ENCODE measurements around the gene ADRM1. TPM values are rescaled to one million over a fixed set of nuclear protein-coding genes. Genes with fewer than 3 reads are reported as not detected.

The ADRM1 gene
- total RNA-seq, 4 donors from 2014 or later = 127 to 184 (median 173) TPM

GRCh38 chr20:62310757-62311121, 7.9 kb downstream of the ADRM1 start:
- H3K4me3 ChIP-seq = no peak overlapping the region
- peaks cover 3 to 17% (median 12%) of the 10 kb centered on the region in 4 donors for H3K4me1 ChIP-seq
- no peaks in the 10 kb centered on the region for H3K27me3 ChIP-seq
- no peak for DNase-seq (ENCODE audit: extremely low spot score)
- TF ChIP-seq POLR2AphosphoS5 (IDR thresholded peaks at IDR 0.05) = no peak
- TF ChIP-seq POLR2A (IDR thresholded peaks at IDR 0.05; ENCODE audit: low read depth) = no peak
- no peak for TF ChIP-seq EP300 (IDR thresholded peaks at IDR 0.05)
- no peak for TF ChIP-seq CTCF (IDR thresholded peaks at IDR 0.05)
- no peaks in the 10 kb centered on the region for H3K9me3 ChIP-seq
- intact Hi-C loops (cut with DNase I) = no loop called here
- H3K27ac ChIP-seq (replicated peaks in 1 of 4) = peak overlapping the region in 2 of 4 donors; percentile 15 to 39
- peaks cover 86 to 100% (median 99%) of the 10 kb centered on the region in 4 donors for H3K36me3 ChIP-seq
- WGBS = 84% methylated on average over 25 of the region's 25 CpGs

GRCh38 chr20:62311150-62311549, 8.4 kb downstream of the ADRM1 start:
- Histone ChIP-seq H3K4me3 (no peak overlapping the region), H3K27ac (replicated peaks in 1 of 4) (no peak overlapping the region), H3K4me1 (peaks cover 0 to 13% (median 8%) of the 10 kb centered on the region in 4 donors), H3K27me3 (no peaks in the 10 kb centered on the region), H3K9me3 (no peaks in the 10 kb centered on the region), H3K36me3 (peaks cover 88 to 100% (median 99%) of the 10 kb centered on the region in 4 donors)
- TF ChIP-seq POLR2A (IDR thresholded peaks at IDR 0.05; ENCODE audit: low read depth) = no peak
- TF ChIP-seq POLR2AphosphoS5 (IDR thresholded peaks at IDR 0.05) = no peak
- TF ChIP-seq EP300 (IDR thresholded peaks at IDR 0.05) = no peak
- TF ChIP-seq CTCF (IDR thresholded peaks at IDR 0.05) = no peak
- intact Hi-C loops (cut with DNase I) = no loop called here
- DNase-seq (ENCODE audit: extremely low spot score) = no peak
- WGBS = 95% methylated on average over 4 of the region's 18 CpGs

GRCh38 chr20:62311832-62312661, 9.2 kb downstream of the ADRM1 start:
- no peak for TF ChIP-seq CTCF (IDR thresholded peaks at IDR 0.05)
- no peak for TF ChIP-seq EP300 (IDR thresholded peaks at IDR 0.05)
- no peak for TF ChIP-seq POLR2A (IDR thresholded peaks at IDR 0.05; ENCODE audit: low read depth)
- no peak for TF ChIP-seq POLR2AphosphoS5 (IDR thresholded peaks at IDR 0.05)
- H3K9me3 ChIP-seq = no peaks in the 10 kb centered on the region
- peaks cover 0 to 6% (median 2%) of the 10 kb centered on the region in 4 donors for H3K4me1 ChIP-seq
- no peak for DNase-seq (ENCODE audit: extremely low spot score)
- H3K27me3 ChIP-seq = no peaks in the 10 kb centered on the region
- H3K36me3 ChIP-seq = peaks cover 88 to 100% (median 99%) of the 10 kb centered on the region in 4 donors
- H3K27ac ChIP-seq (replicated peaks in 1 of 4) = no peak overlapping the region
- no peak overlapping the region for H3K4me3 ChIP-seq
- intact Hi-C loops (cut with DNase I) = no loop called here
- 94% methylated on average over 17 of the region's 60 CpGs for WGBS

- Histone ChIP-seq H3K36me3 (peaks cover 88 to 100% (median 99%) of the 10 kb centered on the region in 4 donors), H3K4me3 (no peak overlapping the region), H3K27me3 (no peaks in the 10 kb centered on the region), H3K9me3 (no peaks in the 10 kb centered on the region), H3K4me1 (peaks cover 0 to 5% (median 0%) of the 10 kb centered on the region in 4 donors), H3K27ac (replicated peaks in 1 of 4) (no peak overlapping the region)
- TF ChIP-seq POLR2A (IDR thresholded peaks at IDR 0.05; ENCODE audit: low read depth) (no peak), EP300 (IDR thresholded peaks at IDR 0.05) (no peak), POLR2AphosphoS5 (IDR thresholded peaks at IDR 0.05) (no peak), CTCF (IDR thresholded peaks at IDR 0.05) (no peak)
- 94% methylated on average over 14 of the region's 16 CpGs for WGBS
- intact Hi-C loops (cut with DNase I) = no loop called here
- no peak for DNase-seq (ENCODE audit: extremely low spot score)
Measured at GRCh38 chr20:62312662-62312977, 9.8 kb downstream of the ADRM1 start.

Data from esophagus muscularis mucosa (tissue), 4 donors.